NCI-H345 treated with DMSO at 0.1 percent for 48 hours (cell line): Measurements from ENCODE around the gene CNOT3.

Experiments used
- DNase-seq: peaks from one replicate; lab custom pipeline; 2025; ENCODE audit not compliant: unreplicated experiment; lab: John Stamatoyannopoulos, UW

The CNOT3 gene

DNA sequence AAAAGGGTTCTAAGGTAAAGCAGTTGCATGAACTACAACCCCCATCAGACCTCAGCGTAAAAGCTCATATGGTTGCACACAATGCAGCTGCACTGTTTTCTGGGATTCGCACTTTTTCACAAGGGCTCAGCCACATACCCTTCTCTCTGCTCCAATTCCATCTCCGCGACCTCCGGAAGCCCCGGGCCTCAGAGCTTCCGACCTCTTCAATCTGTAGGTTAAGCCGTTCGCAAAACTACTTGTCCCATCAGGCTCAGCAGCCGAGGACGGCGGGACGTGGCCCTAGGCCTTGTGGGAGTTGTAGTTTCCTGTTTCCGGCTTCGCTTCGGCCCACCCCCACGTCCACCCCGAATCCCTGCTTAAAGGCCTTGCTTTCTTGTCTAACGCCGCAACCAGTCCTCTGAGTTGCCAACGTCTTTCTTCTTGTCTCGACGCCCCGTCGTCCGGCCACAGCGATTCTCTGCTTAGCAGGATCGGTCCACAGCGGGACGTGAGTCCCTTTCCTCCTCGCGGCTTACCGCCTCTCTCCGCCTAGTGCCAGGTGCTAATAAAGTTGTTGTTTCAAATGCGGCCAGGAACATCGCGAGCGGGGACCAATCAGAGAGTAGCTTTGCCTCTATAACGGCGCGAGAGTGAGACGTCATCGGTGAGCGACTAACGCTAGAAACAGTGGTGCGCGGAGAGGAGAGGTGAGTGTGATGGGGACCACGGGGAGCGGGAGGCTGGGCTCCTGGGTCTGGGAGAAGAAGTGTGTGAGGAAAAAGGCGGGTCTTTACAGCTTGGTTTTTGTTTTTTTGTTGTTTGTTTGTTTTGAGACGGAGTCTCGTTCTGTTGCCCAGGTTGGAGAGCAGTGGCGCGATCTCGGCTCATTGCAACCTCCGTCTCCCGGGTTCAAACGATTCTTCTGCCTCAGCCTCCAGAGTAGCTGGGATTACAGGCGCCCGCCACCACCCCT is 22.2 kb upstream of the CNOT3 start, which contains the start of the genes PRPF31 and TFPT:
Gene PRPF31 (plus strand): TSS at position 646 of the 955 bp plus-strand sequence. CDS start 2,525 bp downstream, outside the sequence.
Gene TFPT (minus strand): TSS at position 549 of the 955 bp plus-strand sequence. CDS start 388 bp downstream, at position 161.
- DNase-seq, result peak; percentile 86

DNA sequence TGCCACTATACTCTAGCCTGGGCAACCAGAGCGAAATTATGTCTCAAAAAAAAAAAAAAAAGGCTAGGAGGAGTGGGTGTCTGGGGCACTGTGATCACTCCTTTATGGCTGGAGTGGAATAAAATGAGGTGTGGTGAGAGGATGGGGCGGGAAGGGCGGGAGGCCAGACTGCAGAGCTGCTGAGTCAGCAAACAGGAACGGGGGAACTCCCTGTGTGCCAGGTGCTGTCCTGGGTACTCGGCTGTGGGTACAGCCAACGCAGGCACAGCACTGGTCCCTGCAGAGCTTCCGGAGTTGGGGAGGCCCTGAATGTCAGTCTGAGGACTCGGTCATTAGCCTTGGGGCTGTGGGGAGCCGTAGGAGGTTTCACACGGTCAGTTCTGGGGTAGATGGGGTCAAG is 16.3 kb upstream of the CNOT3 start:
- DNase-seq, result no peak

DNA sequence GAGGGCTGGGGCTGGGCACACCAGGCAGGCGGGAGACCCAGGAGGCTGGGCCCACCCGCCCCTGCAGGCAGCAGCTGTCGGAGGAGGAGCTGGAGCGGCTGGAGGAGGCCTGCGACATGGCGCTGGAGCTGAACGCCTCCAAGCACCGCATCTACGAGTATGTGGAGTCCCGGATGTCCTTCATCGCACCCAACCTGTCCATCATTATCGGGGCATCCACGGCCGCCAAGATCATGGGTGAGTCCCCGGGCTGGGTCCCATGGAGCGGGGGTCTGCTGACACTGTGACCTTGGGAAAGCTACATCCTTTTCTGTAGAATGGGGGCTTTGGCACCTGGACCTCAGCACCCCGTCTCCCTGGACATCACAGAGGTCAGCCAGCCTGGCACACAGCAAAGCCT is 13.9 kb upstream of the CNOT3 start:
- no peak for DNase-seq

DNA sequence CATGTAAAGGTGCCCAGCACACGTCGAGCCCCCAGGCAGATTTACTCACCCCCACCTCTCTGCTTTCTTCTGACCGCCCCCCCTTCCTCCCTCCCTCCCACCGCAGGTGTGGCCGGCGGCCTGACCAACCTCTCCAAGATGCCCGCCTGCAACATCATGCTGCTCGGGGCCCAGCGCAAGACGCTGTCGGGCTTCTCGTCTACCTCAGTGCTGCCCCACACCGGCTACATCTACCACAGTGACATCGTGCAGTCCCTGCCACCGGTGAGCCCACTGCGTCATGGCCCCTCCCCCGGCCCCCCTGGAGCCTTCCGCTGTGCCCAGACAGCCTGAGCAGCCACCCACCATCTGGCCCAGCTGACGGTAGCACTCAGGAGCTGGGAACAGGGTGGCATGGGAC is 13.2 kb upstream of the CNOT3 start:
- no peak for DNase-seq

DNA sequence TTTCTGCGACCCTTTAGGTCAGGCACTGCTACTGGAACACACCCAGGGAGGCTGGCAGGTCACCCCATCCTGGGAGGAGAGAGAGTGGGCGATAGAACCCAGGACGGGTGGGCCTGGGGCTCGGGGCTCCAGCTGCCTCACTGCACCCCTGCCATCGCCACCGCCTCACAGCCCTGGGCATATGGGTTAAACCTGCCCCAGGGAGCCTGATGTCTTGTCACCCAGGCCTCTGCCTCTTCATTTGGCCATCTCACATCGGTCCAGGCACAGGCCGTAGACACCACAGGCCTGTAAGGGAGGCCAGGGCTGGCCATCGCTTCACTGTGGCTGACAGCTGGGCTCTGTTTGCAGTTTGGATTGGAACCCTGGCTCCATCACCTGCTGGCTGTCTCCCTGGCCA is 11.8 kb upstream of the CNOT3 start:
- DNase-seq, result no peak

DNA sequence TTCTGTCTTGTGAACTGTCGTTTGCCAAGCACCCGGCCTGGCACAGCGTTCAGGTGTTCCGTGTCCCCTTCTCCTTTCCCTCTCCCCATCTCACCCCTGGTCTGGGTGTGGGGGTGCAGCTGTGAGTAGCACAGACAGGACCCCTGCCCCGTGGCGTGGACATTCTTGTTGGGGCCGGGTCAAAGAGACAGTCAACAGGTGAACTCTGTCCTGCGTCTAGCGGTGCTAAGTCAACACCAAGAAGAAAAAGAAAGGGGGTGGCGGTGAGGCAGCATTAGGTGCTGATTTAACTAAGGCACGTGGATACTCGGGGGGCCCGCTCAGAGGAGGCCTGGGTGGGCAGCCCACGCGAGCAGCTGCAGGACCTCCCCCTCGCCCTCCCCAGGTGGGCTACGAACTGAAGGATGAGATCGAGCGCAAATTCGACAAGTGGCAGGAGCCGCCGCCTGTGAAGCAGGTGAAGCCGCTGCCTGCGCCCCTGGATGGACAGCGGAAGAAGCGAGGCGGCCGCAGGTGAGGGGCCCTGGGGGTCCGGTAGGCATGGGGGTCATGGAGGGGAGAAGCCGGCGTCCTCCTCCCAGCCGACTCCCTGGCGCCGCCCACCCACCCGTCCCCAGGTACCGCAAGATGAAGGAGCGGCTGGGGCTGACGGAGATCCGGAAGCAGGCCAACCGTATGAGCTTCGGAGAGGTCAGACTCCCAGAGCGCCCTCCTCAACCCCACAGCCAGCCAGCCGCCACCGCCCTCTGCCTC is 9.7 kb upstream of the CNOT3 start:
- DNase-seq, result no peak

DNA sequence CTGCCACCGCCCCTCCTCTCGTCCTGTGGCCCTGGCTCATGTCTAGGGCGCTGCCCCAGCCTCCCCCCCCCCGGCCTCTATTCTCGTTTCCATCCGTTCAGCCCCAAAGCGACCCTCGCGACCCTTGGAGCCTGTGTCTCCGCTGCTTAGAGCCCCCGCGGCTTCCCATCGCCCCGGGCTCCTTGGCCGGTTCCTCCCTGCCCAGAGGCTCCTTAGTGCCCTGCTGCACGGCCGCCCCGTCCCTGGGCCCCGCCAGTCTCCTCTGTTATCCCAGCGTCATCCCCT is 9.2 kb upstream of the CNOT3 start:
- DNase-seq, result no peak

DNA sequence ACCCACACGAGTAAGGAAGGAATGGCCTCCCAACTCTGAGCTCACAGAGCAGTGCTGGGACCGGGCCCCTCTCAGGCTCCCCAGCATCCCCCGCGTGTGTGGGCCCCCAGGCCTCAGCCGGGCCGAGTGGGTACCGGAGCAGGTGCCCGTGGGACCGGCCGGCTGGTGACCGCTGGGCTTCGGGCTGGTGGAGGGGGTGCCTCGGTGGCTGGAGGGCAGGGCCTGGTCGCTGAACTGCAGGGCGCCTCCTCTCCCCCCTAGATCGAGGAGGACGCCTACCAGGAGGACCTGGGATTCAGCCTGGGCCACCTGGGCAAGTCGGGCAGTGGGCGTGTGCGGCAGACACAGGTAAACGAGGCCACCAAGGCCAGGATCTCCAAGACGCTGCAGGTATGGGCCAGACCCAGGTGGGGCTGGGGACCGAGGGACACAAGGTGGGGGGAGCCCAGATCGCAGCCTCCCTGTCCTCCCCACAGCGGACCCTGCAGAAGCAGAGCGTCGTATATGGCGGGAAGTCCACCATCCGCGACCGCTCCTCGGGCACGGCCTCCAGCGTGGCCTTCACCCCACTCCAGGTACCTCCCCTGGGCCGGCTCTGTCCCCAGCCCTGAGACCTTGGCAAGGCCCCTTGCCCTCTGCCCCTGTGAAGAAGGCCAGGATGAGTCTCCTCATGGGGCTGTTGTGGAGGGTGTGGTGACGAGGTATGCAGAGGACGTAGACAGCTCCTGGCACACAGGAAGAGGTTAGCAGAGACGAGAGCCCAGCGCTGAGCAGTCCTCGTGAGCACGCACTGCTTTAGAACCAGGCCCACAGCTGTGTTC is 8.6 kb upstream of the CNOT3 start:
- no peak for DNase-seq

DNA sequence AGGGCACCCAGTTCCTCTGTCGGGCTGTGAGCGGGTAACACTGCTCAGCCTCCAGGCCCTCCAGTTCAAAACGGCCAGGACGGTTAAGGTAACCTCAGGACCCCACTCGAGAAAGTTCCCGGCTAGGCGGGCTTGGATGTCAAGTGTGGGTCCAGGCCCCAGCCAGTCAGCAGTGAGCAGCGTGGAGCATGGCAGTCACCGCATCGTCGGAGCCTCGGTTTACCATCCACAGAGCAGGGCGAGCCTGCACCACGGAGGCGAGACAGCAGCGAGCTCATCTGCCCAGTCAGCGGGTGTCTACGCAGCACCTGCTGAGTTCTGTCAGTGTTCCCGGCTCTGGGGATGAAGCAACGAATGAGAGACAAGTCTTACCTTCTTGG is 8.0 kb upstream of the CNOT3 start:
- DNase-seq, result no peak

DNA sequence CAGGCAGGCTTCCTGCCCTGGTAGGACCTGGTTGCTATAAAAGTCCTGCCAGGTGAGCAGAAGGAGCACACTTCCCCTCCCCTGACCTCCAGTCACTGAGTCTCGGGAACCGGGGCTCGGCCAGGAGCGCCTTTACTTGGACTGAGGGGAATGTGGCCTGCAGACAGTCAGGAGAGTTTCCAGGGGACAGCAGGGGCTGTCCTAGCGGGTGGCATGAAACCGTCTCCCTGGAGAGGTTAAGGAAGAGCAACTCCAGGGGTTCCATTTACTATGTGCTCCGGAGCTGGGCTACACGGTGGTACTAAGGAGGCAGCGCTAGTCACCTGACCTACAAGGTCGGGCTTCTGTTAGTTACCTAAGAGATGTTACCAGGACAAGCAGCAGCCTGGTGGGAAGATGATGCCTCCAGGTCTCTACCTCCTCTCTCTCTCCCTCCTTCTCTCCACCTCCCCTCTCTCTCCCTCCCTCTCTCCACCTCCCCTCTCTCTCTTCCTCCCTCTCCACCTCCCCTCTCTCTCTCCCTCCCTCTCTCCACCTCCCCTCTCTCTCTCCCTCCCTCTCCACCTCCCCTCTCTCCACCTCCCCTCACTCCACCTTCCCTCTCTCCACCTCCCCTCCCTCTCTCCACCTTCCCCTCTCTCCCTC is 4.1 kb upstream of the CNOT3 start:
- peak; percentile 10 for DNase-seq

DNA sequence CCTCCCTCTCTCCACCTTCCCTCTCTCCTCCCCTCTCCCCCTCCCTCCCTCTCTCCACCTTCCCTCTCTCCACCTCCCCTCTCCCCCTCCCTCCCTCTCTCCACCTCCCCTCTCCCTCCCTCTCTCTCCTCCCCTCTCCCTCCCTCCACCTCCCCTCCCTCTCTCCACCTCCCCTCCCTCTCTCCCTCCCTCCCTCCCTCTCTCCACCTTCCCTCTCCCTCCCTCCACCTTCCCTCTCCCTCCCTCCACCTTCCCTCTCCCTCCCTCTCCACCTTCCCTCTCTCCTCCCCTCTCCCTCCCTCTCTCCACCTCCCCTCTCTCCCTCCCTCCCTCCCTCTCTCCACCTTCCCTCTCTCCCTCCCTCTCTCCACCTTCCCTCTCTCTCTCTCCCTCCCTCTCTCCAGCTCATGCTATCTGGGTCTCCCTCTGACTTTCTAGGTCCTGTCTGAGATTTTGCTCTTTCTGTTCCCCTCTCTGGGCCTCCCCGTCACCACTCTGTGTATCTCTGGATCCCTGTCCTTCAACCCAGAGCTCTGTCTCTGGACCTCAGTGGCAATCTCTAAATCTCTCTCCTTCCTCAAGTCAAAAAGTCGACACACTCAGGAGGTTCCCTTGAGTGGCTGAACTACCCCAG is 3.5 kb upstream of the CNOT3 start:
- no peak for DNase-seq

DNA sequence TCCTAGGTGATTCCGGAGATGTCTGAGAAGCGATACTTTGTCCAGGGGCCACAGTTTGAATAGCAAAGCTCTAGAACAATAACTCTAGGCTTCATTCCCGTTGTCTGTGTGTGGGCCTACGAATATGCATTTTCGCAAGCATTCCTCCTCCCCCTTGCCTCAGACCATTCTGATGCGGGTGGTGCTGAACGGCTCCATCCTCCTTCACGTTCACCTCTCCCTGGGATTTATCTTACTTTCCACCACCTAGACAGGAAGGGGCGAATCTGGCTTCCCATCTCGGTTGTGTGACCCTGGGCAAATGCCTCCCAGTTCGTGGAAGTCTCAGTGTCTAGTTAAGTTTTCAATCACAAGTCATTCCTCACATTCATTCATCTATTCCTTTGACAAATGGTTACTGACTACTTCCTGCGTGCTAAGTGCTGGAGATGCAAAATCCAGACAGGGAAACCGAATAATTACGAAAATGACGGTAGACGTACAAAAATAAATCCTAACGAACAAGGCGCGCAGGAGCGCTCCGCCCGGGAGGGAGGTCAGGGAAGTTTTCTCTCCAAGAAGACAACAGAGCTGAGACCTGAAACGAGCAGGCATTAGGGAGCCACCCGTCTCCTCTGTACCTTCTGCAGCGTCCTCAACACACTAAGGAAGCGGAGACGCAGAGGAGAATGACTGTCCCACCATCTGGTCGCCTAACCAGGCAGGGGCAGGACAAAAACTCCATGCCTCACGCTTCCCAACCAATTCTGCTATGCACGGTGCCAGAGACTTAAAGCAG is 1.3 kb upstream of the CNOT3 start:
- no peak for DNase-seq

DNA sequence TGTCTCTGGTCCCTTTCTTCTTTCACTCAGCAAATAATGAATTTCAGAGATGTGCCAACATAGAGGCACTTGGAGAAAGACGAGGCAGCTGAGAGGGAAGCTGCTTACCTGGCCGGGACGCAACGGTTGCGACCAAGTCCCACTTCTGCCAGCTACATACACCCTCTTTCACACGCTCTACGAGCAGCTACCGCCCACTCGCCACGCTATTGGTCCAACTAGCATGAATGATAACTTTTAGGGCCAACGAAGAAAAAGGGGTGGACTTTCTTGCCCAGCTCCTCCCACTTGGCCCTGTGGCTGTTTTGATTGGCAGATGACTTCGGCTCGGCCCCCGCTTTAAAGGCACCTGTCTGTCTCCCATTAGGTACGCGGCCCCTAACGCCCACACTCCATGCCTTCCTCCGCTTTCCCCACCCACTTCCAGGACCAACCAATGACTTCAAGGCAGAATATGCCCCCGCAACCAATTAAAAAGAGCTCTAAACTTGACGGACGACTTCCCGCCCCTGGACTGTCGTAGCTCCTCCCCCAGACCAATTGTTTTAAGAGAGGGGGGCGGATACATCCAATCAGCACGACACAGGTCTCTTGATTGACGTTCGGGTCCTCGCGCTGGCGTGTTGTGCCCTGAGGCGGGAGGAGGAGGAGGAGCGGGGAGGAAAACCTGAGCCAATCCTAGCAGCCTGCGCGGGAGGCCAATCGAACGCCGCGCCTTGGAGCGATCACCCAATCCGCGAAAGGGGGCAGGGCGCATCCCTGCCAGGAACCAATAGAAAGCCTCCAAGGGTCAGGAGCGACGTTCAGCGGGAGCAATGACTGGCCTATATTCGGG is 481 bp upstream of the CNOT3 start:
- DNase-seq, result peak; percentile 100

DNA sequence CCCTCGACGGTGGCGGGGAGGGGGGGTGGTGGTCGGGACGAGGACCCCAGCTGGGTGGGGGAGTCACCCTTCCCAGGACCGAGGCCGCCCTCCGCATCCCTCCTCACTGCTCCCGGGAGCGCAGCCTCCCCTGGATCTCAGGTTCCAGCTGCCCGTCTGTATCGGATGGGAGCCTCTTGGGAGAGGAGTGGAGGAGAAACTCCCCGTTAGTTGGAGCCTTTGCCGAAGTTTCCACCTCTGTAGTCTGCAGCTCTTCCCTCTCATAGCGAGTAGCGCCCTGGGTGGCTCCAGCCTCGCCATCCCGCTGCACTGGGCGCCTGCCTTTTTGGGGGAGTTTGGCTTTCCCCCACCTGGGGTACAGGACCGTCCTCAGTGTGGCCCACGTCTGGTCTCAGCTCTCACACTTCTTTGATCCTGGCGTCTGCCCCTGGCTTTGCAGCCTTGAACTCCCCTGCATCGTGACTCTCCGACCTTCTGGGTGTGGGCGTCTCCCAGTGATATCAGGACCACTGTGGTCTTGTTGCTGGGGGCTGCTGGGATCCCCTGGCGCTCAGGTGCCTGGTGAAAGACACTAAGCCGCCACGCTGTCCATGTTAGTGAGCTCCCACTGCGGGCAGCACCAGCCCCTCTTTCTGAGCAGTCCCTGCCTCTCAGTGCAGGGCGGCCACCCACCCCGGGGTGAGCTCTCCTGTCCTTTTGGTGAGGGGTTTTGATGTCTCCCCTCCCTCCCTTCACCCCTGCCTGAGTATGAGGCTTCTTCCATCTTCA is 1.1 kb downstream of the CNOT3 start:
- DNase-seq, result no peak

DNA sequence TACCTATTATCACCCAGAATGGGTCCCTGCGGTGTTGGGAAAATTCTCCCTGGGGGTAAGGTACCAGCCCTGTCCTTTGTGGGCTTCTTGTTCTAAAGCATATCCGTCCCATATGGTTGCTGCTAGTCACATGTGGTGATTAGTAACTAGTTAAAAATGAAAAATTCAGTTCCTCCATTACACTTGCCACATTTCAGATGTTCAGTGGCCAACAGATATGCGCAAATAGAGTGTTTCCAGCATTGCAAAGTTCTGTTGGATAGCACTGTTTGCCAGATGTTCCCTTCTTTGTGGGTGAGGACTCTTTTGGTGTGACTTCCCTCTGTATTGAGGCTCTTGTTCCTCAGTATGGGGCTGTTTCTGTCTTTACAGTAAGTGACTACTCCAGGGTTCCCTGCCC is 3.8 kb downstream of the CNOT3 start:
- no peak for DNase-seq

DNA sequence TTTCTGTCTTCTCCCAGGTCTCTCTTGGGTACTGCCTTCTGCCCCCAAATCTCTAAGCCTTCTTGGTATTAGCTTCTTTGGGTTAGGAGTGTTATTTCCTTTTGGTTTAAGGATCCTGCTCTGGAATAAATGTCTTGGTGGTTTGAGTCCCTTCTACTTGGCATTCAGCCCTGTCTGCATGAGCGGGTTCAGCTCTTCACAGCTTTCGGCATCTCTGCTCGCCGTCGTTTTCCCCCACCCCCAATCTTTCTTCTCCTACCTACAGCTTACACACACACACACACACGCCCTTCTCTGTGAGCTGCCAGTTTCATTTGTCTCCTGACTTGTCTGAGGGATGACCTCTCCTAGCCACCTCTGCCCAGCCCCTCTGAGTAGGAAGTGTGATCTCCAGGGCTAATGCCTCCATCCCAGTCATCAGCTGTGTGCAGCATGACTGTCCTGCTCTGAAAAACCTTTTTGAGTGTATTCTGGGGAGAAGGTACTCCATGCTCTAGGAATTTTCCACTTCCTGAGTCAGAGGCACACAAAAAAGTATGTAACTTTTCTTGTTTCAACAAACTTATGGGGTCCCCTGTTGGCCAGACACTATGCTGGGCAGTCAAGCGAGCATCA is 4.7 kb downstream of the CNOT3 start:
- no peak for DNase-seq

DNA sequence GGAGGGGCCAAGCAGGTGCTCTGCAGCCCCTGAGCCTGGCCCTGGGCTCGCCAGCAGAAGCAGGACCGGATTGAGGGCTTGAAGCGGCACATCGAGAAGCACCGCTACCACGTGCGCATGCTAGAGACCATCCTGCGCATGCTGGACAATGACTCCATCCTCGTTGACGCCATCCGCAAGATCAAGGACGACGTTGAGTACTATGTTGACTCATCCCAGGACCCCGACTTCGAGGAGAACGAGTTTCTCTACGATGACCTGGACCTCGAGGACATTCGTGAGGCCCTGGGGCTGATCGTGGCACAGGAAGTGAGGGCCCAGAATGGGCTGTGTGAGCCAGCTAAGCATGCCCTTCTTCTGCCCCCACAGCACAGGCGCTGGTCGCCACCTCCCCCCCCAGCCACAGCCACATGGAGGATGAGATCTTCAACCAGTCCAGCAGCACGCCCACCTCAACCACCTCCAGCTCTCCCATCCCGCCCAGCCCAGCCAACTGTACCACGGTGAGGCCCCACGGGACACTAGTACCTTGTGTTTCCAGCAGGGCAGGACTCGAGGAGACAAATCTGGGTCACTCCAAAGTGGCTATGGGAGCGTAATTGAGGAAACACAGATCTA is 8.1 kb downstream of the CNOT3 start:
- no peak for DNase-seq
